Activated CD4-positive, CD25-positive, alpha-beta regulatory T cell treated with anti-CD3 and anti-CD28 coated beads, Interleukin-2, amount 50 U/mL, for 24 hours (primary cell): ENCODE measurements around the gene GRM8.

Source experiments
- ATAC-seq, 2 donors: fragments of 150-1000 bp; cut with Tn5 transposase; one replicate each; pipeline ENCODE4 v1.10.0; 2021; ENCODE audit warnings: mild to moderate bottlenecking in 1 of 2, moderate library complexity in 1 of 2

GRM8 gene

GRCh38 chr7:127252778-127253280 lies at the start of gene GRM8:
Gene GRM8 (minus strand): TSS chr7:127252941.
- ATAC-seq, result peak in 1 of 2 donors; percentile 18

GRCh38 chr7:127290801-127291361 lies 38.1 kb upstream of the GRM8 start:
- no peak for ATAC-seq

DNA sequence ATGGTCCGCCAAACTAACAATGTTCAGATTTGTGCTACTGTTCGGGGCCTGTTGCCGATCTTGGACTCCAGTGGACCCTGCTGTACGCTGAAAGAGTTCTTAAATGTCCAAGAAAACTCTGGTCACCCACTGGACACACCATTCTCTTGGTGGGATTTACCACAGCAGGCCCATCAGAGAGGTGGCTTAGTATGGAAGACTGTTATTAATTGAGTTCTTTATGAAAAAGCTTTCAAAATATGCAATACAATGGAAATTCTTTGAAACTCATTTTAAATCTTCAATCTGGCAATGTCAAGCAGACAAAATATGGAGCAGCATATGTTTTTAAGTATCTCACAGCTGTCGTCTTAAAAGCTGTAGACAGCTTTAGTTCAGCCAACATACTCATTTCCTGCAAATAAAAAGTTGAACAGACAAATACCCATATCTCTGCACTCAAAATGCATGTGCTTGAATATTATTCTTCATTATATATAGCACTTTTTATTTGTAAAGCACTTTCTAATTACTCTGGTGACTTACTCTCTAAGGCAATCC lies 37.4 kb upstream of the GRM8 start:
- no peak for ATAC-seq

DNA sequence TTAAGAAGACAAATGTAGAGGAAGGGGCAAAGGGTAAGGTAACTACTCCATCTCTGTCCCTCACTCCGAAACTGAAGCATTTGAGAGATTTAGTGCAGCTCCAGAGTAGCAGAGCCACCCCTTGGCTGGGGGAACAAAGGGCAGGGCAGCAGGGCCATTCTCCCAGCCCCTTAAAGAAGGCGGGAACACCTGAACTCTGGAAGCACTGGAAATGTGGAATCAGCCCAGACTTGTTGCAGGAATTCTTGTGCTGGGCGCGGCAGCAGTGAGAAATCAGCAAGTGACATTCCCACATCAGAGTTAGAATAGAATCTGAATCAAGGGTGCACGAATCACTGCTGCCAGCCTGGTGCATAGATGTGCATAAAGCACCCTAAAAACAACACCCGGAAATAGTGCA lies 34.4 kb upstream of the GRM8 start:
- no peak for ATAC-seq

- ATAC-seq, result no peak
Measured at GRCh38 chr7:127270093-127270492, 17.4 kb upstream of the GRM8 start.

DNA sequence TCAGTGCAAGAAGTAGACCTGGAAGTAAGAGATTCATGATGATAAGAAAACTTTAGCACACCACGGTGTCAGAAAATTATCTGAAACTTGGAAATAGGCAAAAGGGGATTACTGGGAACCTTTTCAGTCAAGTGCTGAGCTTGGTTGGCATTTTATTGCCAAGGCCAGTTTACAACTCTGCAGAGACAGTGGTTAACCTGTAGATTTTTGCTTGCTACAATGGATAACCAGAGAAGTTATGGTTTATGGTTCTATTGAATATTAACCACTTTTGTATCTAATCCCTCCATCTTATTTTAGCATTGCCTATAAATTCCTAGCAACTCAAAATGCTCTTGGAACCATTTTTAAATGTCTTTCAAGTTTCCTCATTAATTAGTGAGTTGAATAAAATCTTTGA lies 13.3 kb upstream of the GRM8 start:
- no peak for ATAC-seq

GRCh38 chr7:127264219-127264618 lies 11.5 kb upstream of the GRM8 start:
- ATAC-seq, result no peak

DNA sequence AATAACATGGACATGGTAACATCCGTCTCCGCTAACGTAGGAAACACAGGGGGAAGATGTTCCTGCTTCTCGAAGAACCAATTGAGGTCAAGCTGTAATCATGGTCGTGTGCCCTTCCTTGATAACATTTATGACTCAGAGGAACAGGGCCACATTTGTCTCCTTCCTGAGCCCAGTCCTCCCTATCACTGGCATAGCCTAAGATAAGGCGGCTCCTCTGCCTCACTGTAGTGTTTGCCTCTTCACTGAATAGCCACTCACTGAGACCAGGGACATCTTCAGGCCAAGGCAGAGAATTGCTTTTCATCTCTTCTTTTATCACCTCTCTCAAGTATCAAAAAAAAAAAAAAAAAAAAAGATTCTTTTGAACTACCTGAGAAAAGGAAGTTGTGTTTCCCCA lies 5.4 kb upstream of the GRM8 start:
- ATAC-seq, result no peak

DNA sequence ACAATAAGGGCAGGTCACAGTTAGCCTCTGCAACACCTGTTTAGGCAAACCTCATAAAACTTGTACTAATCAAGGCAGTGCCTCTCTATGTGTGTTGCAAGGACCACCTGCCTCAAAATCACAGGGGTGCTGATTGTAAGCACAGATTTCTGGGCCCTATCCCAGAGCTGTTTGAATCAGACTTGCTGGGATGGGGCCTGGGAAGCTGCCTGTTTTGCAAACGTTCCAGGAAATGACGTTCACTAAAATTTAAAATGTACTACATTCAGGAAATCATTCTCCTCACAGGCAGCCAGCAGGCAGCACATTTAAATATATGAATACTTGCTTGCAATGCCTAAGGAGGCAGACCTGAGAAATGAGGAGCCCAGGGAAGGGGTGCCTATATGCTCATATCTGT lies 4.3 kb upstream of the GRM8 start:
- no peak for ATAC-seq

GRCh38 chr7:127256041-127256725 lies 3.4 kb upstream of the GRM8 start:
- ATAC-seq, result no peak

DNA sequence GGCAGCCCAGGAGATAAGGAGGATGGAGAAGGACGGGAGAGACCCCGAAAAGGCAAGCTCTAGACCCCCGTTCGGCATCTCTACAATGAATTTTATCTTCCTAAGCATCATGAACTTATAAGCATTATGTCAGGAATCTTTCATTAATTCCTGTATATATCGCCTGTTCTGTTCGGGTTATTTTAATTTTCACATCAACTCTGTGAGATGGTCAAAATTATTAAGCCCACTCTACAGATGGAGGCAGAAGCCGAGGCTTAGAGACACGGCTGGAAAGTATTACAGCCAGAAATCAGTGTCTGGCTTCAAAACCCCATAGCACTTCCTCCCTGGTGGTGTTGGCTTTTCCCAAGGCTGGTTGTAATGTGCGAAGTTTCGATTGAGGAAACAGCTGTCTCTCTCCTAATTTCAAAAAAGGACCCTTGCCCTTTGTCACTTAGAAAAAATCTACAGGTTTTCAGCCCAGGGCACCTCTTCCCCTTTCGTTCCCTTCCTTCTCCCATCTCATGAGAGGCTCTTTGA lies 1.5 kb upstream of the GRM8 start:
- no peak for ATAC-seq

GRCh38 chr7:127253281-127254162 lies 781 bp upstream of the GRM8 start:
- ATAC-seq, result peak; percentile 72 to 82

DNA sequence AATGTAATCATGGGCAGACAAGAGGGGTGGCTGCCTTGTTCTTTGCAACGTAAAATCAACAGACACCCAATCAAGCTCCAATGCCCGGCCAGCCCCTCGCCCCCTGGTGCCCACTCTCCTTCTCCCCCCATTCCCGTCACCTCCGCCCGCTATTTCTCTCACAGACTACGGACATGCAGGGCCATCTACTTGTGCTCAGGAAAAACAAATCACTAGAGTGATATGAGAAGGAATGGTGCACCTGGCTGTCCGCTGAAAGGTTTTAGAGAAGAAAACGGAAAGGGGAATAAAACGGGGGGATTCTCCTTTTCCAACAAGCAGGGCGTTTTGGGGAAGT lies 396 bp downstream of the GRM8 start:
- no peak for ATAC-seq

DNA sequence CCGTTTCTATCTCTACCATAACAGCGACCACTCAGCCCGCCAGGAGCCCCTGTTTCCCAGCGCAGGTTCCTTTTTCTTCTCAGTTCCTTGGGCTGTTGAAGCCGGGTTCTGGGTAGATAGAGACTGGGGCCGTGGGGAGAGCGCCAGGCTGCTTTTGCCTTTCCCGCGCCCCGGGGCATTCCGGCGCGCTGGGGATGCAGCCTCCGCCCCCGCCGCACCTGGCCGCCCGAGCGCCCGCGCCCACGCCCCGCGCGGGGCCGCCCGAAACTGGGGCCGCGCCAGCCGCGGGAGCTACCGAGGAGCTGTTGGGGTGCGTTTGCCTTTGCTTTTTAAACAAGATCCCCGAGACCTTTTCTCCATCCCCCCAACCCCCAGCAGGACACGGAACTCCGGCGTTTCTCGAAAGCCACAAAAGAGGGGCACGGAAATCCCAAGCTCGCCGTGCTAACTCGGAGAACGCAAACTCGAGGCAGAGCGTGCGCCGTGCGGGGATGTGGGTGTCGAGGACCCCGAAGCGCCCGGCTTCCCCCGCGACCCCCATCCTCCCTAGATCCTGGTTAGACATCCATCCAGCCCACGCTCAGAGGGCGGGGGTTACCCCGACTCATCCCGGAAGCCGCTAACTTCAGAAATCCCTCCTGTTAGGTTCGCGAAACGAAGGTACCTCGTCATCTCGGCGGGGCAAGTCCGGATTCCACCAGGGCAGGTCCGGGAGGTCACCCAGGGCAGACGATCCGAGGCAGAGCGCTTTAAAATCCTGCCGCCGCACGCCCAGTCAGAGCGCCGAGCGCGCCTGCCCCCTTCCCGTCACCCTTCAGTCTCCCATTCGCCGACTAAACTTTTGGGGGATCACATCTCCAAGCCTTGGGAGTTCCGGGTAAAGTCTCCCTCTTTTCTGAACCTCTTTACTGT lies 1.0 kb downstream of the GRM8 start:
- ATAC-seq, result no peak

DNA sequence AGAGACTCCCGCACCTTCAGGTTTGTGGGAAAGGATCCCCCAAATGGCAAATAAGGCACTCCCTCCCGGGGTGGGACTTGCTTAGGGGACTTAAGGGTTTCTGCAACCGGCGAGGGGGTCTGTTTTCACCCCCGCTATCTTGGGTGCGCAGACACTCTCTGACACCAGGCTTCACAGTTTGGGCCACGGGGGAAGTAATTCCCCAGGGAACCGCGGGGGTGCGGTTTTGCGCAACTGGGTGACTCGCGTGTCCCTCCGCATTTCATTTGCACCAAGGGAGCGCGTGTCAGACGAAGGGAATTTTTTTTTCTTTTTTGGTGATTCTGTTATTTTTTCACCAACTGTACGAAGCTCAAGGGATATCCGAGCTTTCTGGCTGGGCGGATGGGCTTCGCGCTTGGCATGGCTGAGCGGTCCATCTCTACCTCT lies 1.7 kb downstream of the GRM8 start:
- no peak for ATAC-seq

GRCh38 chr7:127250312-127251035 lies 2.3 kb downstream of the GRM8 start:
- ATAC-seq, result no peak

DNA sequence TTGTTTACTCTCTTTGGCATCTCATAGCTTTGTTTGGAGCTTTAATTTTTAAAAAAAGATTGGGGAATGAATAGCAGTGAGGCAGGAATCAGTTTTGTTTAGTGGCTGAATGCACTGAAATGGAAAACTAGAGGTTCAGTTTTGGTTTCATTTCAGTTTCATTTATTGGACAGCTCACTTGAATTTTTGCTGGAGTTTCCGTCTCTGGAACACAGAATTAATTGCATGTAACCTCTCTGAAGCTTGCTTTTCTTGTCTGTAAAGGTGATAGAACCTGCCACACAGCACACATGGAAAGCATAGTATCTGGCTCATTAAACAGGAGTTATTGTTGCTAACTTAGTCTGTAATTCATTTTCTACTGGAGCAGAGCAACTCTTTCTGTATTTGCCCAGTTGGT lies 7.1 kb downstream of the GRM8 start:
- no peak for ATAC-seq

DNA sequence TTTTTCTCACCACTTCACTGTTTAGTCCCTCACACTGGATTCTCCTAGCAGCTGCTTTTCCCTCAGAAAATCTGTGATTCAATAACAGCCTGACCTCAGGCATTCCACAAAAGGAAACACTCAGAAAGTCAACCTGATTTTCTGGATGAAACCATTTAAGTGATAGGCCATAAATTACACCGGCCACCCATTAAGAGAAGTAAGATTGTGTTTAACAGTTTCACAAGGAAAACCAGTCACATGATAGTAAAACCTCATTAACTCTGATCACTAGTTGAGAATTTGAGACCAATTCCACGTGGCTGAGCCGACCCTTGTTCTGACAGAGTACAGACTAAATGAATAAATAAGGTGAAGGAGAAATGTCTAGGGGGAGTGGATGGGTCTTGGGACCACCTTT lies 7.7 kb downstream of the GRM8 start:
- ATAC-seq, result no peak

- no peak for ATAC-seq
Measured at GRCh38 chr7:127239814-127240213, 12.9 kb downstream of the GRM8 start.

GRCh38 chr7:127233630-127234029 lies 19.1 kb downstream of the GRM8 start:
- ATAC-seq, result no peak

- ATAC-seq, result no peak
Measured at GRCh38 chr7:127231415-127231814, 21.3 kb downstream of the GRM8 start.
